ENCODE data around the gene RNF182. TPM values are rescaled to one million over a fixed set of nuclear protein-coding genes. Genes with fewer than 3 reads are reported as not detected.

Gene RNF182
- total RNA-seq, 1 donor from 2014 or later = 4.2 TPM

DNA sequence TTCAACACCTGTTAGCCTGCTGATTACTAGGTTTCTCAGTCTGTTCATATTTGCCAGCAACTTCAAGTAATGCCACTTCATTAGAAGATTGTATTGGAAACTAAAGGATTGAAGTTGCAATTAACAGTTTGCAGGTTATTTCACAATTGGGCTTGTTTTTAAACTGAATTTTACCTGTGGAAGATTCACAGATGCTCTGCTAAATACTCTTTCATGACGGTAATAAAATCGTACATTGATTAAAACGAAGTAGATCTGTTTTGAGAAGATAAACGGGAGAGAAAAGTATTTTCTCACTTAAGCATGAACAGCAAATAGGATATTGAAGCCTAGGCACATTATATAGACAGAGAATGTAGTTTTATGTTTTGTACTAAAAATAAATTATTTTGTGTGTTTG lies 1.6 kb downstream of the RNF182 start:
- H3K4me1 Mint-ChIP-seq = peaks cover 19% of the 10 kb centered on the region
- TF ChIP-seq, protein P1, sequence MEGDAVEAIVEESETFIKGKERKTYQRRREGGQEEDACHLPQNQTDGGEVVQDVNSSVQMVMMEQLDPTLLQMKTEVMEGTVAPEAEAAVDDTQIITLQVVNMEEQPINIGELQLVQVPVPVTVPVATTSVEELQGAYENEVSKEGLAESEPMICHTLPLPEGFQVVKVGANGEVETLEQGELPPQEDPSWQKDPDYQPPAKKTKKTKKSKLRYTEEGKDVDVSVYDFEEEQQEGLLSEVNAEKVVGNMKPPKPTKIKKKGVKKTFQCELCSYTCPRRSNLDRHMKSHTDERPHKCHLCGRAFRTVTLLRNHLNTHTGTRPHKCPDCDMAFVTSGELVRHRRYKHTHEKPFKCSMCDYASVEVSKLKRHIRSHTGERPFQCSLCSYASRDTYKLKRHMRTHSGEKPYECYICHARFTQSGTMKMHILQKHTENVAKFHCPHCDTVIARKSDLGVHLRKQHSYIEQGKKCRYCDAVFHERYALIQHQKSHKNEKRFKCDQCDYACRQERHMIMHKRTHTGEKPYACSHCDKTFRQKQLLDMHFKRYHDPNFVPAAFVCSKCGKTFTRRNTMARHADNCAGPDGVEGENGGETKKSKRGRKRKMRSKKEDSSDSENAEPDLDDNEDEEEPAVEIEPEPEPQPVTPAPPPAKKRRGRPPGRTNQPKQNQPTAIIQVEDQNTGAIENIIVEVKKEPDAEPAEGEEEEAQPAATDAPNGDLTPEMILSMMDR (IDR thresholded peaks at IDR 0.05; ENCODE audit: unreplicated experiment) = no peak
- H3K27ac Mint-ChIP-seq = no peak overlapping the region
- H3K9me3 Mint-ChIP-seq = no peaks in the 10 kb centered on the region
- peaks cover 52% of the 10 kb centered on the region for H3K27me3 Mint-ChIP-seq (ENCODE audit: low read depth)
- DNase-seq (ENCODE audit: low spot score in 2 of 2, unreplicated experiment in 2 of 2) = no peak
- H3K4me3 Mint-ChIP-seq = no peak overlapping the region
- no peaks in the 10 kb centered on the region for H3K36me3 Mint-ChIP-seq

DNA sequence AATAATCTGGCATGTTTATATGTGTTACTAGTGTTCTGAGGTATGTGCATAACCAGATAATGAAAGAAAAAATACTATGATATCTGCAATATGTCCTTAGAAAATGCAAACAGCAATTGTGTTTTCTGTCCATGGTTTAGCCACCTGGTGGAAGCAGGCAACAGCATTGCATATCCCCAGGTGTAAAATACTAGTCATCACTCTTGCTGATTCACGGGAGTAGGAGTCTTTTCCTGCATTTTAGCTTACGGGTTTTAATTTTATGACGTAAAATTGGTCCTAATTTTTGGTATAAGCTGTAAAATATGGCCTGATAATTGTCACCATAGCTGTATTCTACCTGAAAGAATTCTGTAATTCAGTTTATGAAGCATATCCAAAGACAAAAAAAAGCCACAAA lies 2.5 kb downstream of the RNF182 start:
- Mint-ChIP-seq H3K36me3 (no peaks in the 10 kb centered on the region), H3K27me3 (ENCODE audit: low read depth) (peaks cover 52% of the 10 kb centered on the region), H3K4me1 (peaks cover 19% of the 10 kb centered on the region), H3K9me3 (peaks cover 6% of the 10 kb centered on the region), H3K4me3 (no peak overlapping the region), H3K27ac (no peak overlapping the region)
- no peak for DNase-seq (ENCODE audit: low spot score in 2 of 2, unreplicated experiment in 2 of 2)
- TF ChIP-seq, protein P1 (IDR thresholded peaks at IDR 0.05; ENCODE audit: unreplicated experiment) = no peak

DNA sequence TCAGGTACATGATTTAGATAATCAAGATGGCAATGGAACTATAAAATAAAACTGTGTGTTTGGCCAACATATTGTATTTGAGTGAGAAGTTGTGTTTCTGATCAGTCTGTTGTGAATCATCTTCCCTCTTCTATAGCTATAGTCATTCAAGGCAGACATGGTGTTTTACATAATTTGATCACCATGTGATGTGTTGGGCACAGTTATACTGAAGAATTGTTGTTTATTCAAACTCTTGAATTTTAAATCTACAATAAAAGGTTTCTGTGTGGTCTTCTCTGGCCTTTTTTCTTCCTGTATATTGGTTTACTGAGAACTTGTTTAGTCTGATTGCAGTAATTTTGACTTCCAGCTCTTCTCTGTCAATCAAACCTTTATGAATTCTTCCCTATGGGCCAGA lies 4.4 kb downstream of the RNF182 start:
- H3K4me3 Mint-ChIP-seq = no peak overlapping the region
- H3K27me3 Mint-ChIP-seq (ENCODE audit: low read depth) = peaks cover 39% of the 10 kb centered on the region
- no peaks in the 10 kb centered on the region for H3K36me3 Mint-ChIP-seq
- H3K4me1 Mint-ChIP-seq = peaks cover 10% of the 10 kb centered on the region
- no peak for DNase-seq (ENCODE audit: low spot score in 2 of 2, unreplicated experiment in 2 of 2)
- H3K9me3 Mint-ChIP-seq = peaks cover 6% of the 10 kb centered on the region
- TF ChIP-seq, protein P1 (IDR thresholded peaks at IDR 0.05; ENCODE audit: unreplicated experiment) = no peak
- H3K27ac Mint-ChIP-seq = no peak overlapping the region

DNA sequence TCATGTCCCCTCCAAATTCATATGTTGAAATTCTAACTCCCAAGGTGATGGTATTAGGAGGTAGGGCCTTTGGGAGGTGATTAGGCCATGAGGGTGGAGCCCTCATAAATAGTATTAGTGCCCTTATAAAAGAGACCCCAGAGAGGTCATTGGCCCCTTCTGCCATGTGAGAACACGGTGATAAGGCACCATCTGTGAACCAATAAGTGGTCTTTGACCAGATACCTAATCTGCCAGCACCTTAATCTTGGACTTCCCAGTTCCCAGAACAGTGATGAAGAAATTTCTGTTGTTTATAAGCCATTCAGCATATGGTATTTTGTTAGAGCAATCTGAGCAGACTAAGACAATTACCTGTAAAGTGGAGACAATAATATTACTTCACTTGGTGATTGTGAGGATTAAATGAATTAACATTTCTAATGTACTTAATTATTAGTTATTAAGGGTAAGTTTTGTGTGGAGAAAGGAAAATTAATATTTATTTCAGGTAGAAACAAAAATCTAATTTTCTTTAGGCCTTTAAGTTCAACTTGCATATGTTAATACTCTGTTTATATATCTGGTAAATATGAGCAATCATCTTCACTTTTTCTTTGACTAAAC lies 7.1 kb downstream of the RNF182 start:
- peaks cover 20% of the 10 kb centered on the region for H3K27me3 Mint-ChIP-seq (ENCODE audit: low read depth)

DNA sequence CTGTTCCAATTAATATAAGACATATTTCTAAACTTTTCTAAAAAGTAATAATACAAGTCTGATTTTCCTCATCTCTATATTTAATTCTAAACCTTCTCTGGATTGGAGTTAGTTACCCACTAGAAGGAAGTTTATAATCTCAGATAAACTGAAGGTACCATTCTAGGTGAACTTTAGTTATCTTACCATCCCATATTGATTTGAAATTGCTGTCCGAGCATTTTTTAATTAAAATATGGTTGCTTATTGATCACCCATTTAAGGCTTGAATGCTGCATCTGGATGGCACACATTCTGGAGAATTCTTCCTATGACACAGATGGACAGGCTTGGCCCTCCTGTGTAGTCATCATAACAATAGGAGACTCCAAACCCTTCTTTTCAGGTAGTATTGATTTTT lies 8.0 kb downstream of the RNF182 start:
- Mint-ChIP-seq H3K36me3 (no peaks in the 10 kb centered on the region), H3K27me3 (ENCODE audit: low read depth) (peaks cover 11% of the 10 kb centered on the region), H3K9me3 (peaks cover 15% of the 10 kb centered on the region), H3K4me3 (no peak overlapping the region), H3K4me1 (no peaks in the 10 kb centered on the region), H3K27ac (no peak overlapping the region)
- TF ChIP-seq, protein P1 (IDR thresholded peaks at IDR 0.05; ENCODE audit: unreplicated experiment) = no peak
- DNase-seq (ENCODE audit: low spot score in 2 of 2, unreplicated experiment in 2 of 2) = no peak

More for the DNA sequence above, 7.1 kb downstream of the RNF182 start:
- no peak overlapping the region for H3K27ac Mint-ChIP-seq
- peaks cover 15% of the 10 kb centered on the region for H3K9me3 Mint-ChIP-seq
- H3K4me1 Mint-ChIP-seq = no peaks in the 10 kb centered on the region
- DNase-seq (ENCODE audit: low spot score in 2 of 2, unreplicated experiment in 2 of 2) = no peak
- no peak overlapping the region for H3K4me3 Mint-ChIP-seq
- no peaks in the 10 kb centered on the region for H3K36me3 Mint-ChIP-seq
- TF ChIP-seq, protein P1 (IDR thresholded peaks at IDR 0.05; ENCODE audit: unreplicated experiment) = no peak

DNA sequence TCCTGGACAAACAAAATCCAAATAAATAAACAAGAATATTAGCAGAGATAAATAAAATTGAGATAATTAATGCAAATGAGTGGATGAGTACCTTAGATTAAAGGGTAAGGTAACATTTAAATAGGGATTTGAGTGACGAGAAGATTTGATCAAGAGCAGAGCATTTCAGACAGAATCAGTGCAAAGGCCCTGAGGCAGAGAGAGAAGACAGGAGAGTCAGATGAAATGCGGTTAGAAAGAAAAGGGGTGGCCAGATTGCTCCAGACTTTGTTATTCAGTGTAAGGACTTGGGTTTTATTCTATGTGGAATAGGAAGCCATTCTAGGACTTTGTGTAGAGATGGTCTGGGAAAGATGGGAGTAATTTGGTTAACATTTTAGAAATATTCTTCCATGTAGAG lies 10.0 kb downstream of the RNF182 start:
- H3K9me3 Mint-ChIP-seq = peaks cover 15% of the 10 kb centered on the region
- no peaks in the 10 kb centered on the region for H3K4me1 Mint-ChIP-seq
- no peaks in the 10 kb centered on the region for H3K36me3 Mint-ChIP-seq
- DNase-seq (ENCODE audit: low spot score in 2 of 2, unreplicated experiment in 2 of 2) = no peak
- TF ChIP-seq, protein P1 (IDR thresholded peaks at IDR 0.05; ENCODE audit: unreplicated experiment) = no peak
- no peaks in the 10 kb centered on the region for H3K27me3 Mint-ChIP-seq (ENCODE audit: low read depth)
- no peak overlapping the region for H3K4me3 Mint-ChIP-seq
- H3K27ac Mint-ChIP-seq = no peak overlapping the region
